Rectal smooth muscle tissue (tissue), 1 donor: Measurements from ENCODE around the gene ARHGAP9.
"Not testable (repeated sequence)": the region's sequence is repeated elsewhere in the genome, so short reads cannot be mapped to it uniquely, and the experiment has no call there.

Experiments
- H3K27ac ChIP-seq: one replicate; pipeline ENCODE4 v1.7.0; 2013; ENCODE audit warnings: low read depth, low read length, inconsistent platforms
- H3K27me3 ChIP-seq: one replicate; pipeline ENCODE4 v1.7.0; 2013; ENCODE audit warnings: low read length; ENCODE audit not compliant: control insufficient read depth, insufficient read depth
- H3K36me3 ChIP-seq: one replicate; pipeline ENCODE4 v1.7.0; 2013; ENCODE audit warnings: low read length; ENCODE audit not compliant: control insufficient read depth, insufficient read depth
- H3K4me1 ChIP-seq: one replicate; pipeline ENCODE4 v1.7.0; 2013; ENCODE audit warnings: low read length; ENCODE audit not compliant: control insufficient read depth, insufficient read depth
- H3K4me3 ChIP-seq: one replicate; pipeline ENCODE4 v1.7.0; 2013; ENCODE audit warnings: low read length
- H3K9ac ChIP-seq: one replicate; pipeline ENCODE4 v1.7.0; 2013; ENCODE audit warnings: low read length

Gene ARHGAP9

GRCh38 chr12:57439762-57440266 is 39.9 kb downstream of the ARHGAP9 start:
- no peaks in the 10 kb centered on the region for H3K27me3 ChIP-seq
- no peaks in the 10 kb centered on the region for H3K4me1 ChIP-seq
- H3K36me3 ChIP-seq, result no peaks in the 10 kb centered on the region
- H3K9ac ChIP-seq, result no peak overlapping the region
- H3K27ac ChIP-seq, result no peak overlapping the region
- H3K4me3 ChIP-seq, result no peak overlapping the region

DNA sequence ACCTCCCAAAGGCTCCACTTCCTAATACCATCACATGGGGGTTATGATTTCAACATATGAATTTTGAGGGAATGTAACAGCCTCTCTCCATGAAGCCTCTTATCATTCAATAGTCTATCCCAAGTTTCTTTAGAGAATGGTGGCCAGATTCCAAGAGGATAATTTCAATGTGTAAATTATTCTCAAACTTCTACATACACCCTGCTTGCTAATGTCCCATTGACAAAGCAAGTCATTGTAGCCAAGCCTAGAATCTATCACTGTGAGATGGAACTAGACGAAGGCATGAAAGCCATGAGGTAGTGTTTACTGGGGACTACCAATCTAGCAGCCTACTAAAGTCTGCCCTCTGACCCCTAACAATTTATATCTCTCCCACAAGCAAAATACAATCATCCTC is 41.3 kb downstream of the ARHGAP9 start:
- no peak overlapping the region for H3K27ac ChIP-seq
- no peak overlapping the region for H3K9ac ChIP-seq
- no peaks in the 10 kb centered on the region for H3K36me3 ChIP-seq
- no peaks in the 10 kb centered on the region for H3K4me1 ChIP-seq
- no peak overlapping the region for H3K4me3 ChIP-seq
- H3K27me3 ChIP-seq, result no peaks in the 10 kb centered on the region

GRCh38 chr12:57435293-57435692 is 44.4 kb downstream of the ARHGAP9 start:
- Histone ChIP-seq H3K9ac (no peak overlapping the region), H3K27me3 (no peaks in the 10 kb centered on the region), H3K27ac (no peak overlapping the region), H3K4me1 (no peaks in the 10 kb centered on the region), H3K36me3 (no peaks in the 10 kb centered on the region), H3K4me3 (no peak overlapping the region)

GRCh38 chr12:57434517-57435223 is 45.0 kb downstream of the ARHGAP9 start, which contains the start of gene INHBC:
Gene INHBC, plus strand, starts transcription at chr12:57434784. Its CDS starts 103 bp downstream, at chr12:57434887.
- H3K27ac ChIP-seq, result no peak within 1 kb of the TSS
- H3K27me3 ChIP-seq, result no peaks in the 10 kb centered on the region
- H3K9ac ChIP-seq, result no peak within 1 kb of the TSS
- no peak within 1 kb of the TSS for H3K4me3 ChIP-seq
- H3K36me3 ChIP-seq, result no peaks in the 10 kb centered on the region
- peaks cover 2% of the 10 kb centered on the region for H3K4me1 ChIP-seq

DNA sequence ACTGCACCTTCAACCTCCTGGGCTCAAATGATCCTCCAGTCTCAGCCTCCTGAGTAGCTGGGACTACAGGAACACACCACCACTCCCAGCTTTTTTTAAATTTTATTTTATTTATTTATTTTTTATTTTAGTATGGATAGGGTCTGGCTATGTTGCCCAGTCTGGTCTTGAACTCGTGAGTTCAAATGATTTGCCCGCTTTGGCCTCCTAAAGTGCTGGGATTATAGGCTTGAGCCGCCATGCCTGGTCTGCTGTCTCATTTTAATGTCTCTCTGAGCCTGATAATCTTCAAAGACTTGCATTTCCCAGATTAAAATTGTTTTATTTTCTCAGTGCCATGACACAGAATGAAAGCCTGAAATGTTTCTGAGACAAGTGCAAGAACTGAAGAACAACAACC is 46.3 kb downstream of the ARHGAP9 start:
- H3K9ac ChIP-seq, result no peak overlapping the region

GRCh38 chr12:57431654-57432188 is 47.9 kb downstream of the ARHGAP9 start:
- Histone ChIP-seq H3K4me3 (peak overlapping the region; percentile 70), H3K9ac (no peak overlapping the region), H3K27me3 (no peaks in the 10 kb centered on the region)

More for the DNA sequence above, 46.3 kb downstream of the ARHGAP9 start:
- H3K27ac ChIP-seq, result no peak overlapping the region
- H3K36me3 ChIP-seq, result no peaks in the 10 kb centered on the region
- H3K27me3 ChIP-seq, result no peaks in the 10 kb centered on the region
- peaks cover 2% of the 10 kb centered on the region for H3K4me1 ChIP-seq
- H3K4me3 ChIP-seq, result no peak overlapping the region

DNA sequence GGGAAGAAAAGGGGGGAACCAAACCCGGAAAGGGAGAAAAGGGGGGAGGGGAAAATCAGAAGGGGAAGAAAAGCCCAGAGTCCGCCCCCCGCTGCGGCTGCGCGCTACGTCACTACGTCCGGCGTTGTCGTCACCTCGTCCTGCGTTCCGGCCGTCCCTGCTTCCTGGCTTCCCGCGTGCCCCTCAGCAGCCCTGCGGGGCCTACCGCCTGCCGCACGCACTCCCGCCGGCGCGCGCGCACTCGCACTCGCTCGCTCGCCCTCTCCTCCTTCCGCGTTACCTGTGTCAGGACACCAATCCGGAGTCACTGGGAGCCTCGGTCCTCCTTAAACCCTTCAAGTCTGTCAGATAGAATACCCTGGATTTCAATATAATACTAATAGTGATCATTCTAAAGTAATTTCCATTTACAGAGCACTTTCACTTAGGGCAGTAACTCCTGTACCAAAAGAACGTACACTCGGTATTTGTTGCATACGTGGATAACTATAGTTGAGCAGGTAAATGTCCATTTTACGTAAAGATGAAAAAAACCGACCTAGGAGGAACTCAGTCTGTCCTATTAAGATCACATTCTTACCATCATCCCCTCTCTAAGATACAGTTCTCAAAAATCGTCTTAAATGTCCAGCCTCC is 48.6 kb downstream of the ARHGAP9 start, which contains the start of gene R3HDM2:
Gene R3HDM2, minus strand, starts transcription at position 113 of the 636 bp plus-strand sequence. CDS start 120,615 bp downstream, outside the sequence.
- Histone ChIP-seq H3K4me3 (peak within 1 kb of the TSS; percentile 78), H3K9ac (peak within 1 kb of the TSS; percentile 62), H3K27ac (peak within 1 kb of the TSS; percentile 86), H3K36me3 (no peaks in the 10 kb centered on the region), H3K4me1 (peaks cover 2% of the 10 kb centered on the region), H3K27me3 (no peaks in the 10 kb centered on the region)

More at GRCh38 chr12:57431654-57432188, 47.9 kb downstream of the ARHGAP9 start:
- peaks cover 2% of the 10 kb centered on the region for H3K4me1 ChIP-seq
- peak overlapping the region; percentile 86 for H3K27ac ChIP-seq
- no peaks in the 10 kb centered on the region for H3K36me3 ChIP-seq

- H3K36me3 ChIP-seq, result no peaks in the 10 kb centered on the region
- H3K4me3 ChIP-seq, result peak overlapping the region; percentile 78
- no peaks in the 10 kb centered on the region for H3K27me3 ChIP-seq
- peaks cover 2% of the 10 kb centered on the region for H3K4me1 ChIP-seq
- peak overlapping the region; percentile 62 for H3K9ac ChIP-seq
- peak overlapping the region; percentile 86 for H3K27ac ChIP-seq
These were observed 49.3 kb downstream of the ARHGAP9 start for GRCh38 chr12:57430112-57430930.

- H3K4me1 ChIP-seq, result peaks cover 2% of the 10 kb centered on the region
- H3K27me3 ChIP-seq, result no peaks in the 10 kb centered on the region
- H3K4me3 ChIP-seq, result peak overlapping the region; percentile 78
- peak overlapping the region; percentile 86 for H3K27ac ChIP-seq
- H3K36me3 ChIP-seq, result no peaks in the 10 kb centered on the region
- peak overlapping the region; percentile 62 for H3K9ac ChIP-seq
These were observed 50.1 kb downstream of the ARHGAP9 start for GRCh38 chr12:57429473-57430111.

DNA sequence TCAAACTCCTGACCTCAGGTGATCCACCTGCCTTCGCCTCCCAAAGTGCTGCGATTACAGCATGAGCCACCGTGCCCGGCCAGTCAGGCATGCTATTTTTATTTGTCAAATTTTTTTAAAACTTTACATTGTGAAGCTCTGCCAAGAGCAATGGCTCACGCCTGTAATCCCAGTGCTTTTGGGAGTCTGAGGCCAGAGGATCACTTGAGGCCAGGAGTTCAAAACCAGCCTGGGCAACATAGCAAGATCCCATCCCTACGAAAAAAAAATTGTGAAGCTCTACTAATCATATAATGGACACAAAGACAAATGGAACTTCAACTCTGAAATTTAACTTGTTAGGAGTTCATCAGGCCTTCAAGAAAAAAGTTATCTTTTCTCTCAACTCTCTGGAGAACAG is 50.7 kb downstream of the ARHGAP9 start:
- Histone ChIP-seq H3K4me1 (peaks cover 2% of the 10 kb centered on the region), H3K4me3 (no peak overlapping the region), H3K27me3 (no peaks in the 10 kb centered on the region), H3K36me3 (no peaks in the 10 kb centered on the region), H3K9ac (no peak overlapping the region), H3K27ac (no peak overlapping the region)

DNA sequence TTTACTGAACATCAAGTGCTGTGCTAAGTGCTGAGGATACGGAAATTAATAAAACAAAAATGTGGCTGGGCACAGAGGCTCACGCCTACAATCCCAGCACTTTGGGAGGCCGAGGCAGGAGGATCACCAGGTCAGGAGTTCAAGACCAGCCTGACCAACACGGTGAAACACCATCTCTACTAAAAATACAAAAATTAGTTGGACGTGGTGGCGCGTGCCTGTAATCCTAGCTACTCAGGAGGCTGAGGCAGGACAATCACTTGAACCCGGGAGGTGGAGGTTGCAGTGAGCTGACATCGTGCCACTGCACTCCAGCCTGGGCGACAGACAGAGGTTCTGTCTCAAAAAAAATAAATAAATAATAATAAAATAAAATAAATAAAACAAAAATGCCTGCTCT is 52.7 kb downstream of the ARHGAP9 start:
- not testable (repeated sequence) for H3K4me1 ChIP-seq, H3K27me3 ChIP-seq, H3K36me3 ChIP-seq, H3K27ac ChIP-seq, H3K9ac ChIP-seq, H3K4me3 ChIP-seq
